Activated CD4-positive, alpha-beta T cell treated with anti-CD3 and anti-CD28 coated beads, Interleukin-2, amount 50 U/mL, for 1 hour (primary cell): Measurements from ENCODE around the gene MAP2.
"Not testable (repeated sequence)": the region's sequence is repeated elsewhere in the genome, so short reads cannot be mapped to it uniquely, and the experiment has no call there.

Experiments used
- DNase-seq: peaks from one replicate; pipeline ENCODE4 v3.0.0-alpha.2; 2020

MAP2 gene

GRCh38 chr2:209492296-209492695 lies 68.4 kb downstream of the MAP2 start:
- not testable (repeated sequence) for DNase-seq

- DNase-seq: not testable (repeated sequence)
Observed at GRCh38 chr2:209495068-209495620, 71.3 kb downstream of the MAP2 start.

GRCh38 chr2:209495855-209496585 lies 72.2 kb downstream of the MAP2 start:
- DNase-seq: no peak

GRCh38 chr2:209496586-209496982 lies 72.7 kb downstream of the MAP2 start:
- DNase-seq: no peak

GRCh38 chr2:209498614-209499013 lies 74.8 kb downstream of the MAP2 start:
- no peak for DNase-seq

GRCh38 chr2:209499069-209499468 lies 75.2 kb downstream of the MAP2 start:
- DNase-seq: no peak

GRCh38 chr2:209501579-209501978 lies 77.7 kb downstream of the MAP2 start:
- no peak for DNase-seq

GRCh38 chr2:209505410-209505809 lies 81.6 kb downstream of the MAP2 start:
- DNase-seq: no peak

- DNase-seq: no peak
Observed at GRCh38 chr2:209508255-209508654, 84.4 kb downstream of the MAP2 start.

- DNase-seq: no peak
Observed at GRCh38 chr2:209511637-209512036, 87.8 kb downstream of the MAP2 start.

GRCh38 chr2:209512971-209513370 lies 89.1 kb downstream of the MAP2 start:
- DNase-seq: no peak

GRCh38 chr2:209517436-209517835 lies 93.6 kb downstream of the MAP2 start:
- DNase-seq: no peak

GRCh38 chr2:209519271-209519670 lies 95.4 kb downstream of the MAP2 start:
- DNase-seq: no peak

- no peak for DNase-seq
Observed at GRCh38 chr2:209519906-209520305, 96.1 kb downstream of the MAP2 start.

- no peak for DNase-seq
Observed at GRCh38 chr2:209523041-209523740, 99.3 kb downstream of the MAP2 start.

GRCh38 chr2:209523867-209524266 lies 100.0 kb downstream of the MAP2 start:
- no peak for DNase-seq

- DNase-seq: no peak
Observed at GRCh38 chr2:209525331-209525730, 101.5 kb downstream of the MAP2 start.

GRCh38 chr2:209525834-209526281 lies 102.0 kb downstream of the MAP2 start:
- no peak for DNase-seq

- no peak for DNase-seq
Observed at GRCh38 chr2:209526561-209526960, 102.7 kb downstream of the MAP2 start.

- DNase-seq: no peak
Observed at GRCh38 chr2:209529579-209529978, 105.7 kb downstream of the MAP2 start.

- DNase-seq: no peak
Observed at GRCh38 chr2:209532321-209532720, 108.5 kb downstream of the MAP2 start.

- DNase-seq: no peak
Observed at GRCh38 chr2:209533391-209533790, 109.5 kb downstream of the MAP2 start.

- no peak for DNase-seq
Observed at GRCh38 chr2:209534228-209534627, 110.4 kb downstream of the MAP2 start.

- no peak for DNase-seq
Observed at GRCh38 chr2:209536363-209536762, 112.5 kb downstream of the MAP2 start.
